HG03469 (cell line): ENCODE data around the gene LRRN4CL.
"Not testable (repeated sequence)": the region's sequence is repeated elsewhere in the genome, so short reads cannot be mapped to it uniquely, and the experiment has no call there.

Experiments used
- ATAC-seq: cut with Tn5 transposase; IDR thresholded peaks from one replicate; pipeline ENCODE4 v1.9.1; 2021; ENCODE audit warnings: mild to moderate bottlenecking, moderate library complexity, moderate number of reproducible peaks; ENCODE audit not compliant: unreplicated experiment

The LRRN4CL gene

DNA sequence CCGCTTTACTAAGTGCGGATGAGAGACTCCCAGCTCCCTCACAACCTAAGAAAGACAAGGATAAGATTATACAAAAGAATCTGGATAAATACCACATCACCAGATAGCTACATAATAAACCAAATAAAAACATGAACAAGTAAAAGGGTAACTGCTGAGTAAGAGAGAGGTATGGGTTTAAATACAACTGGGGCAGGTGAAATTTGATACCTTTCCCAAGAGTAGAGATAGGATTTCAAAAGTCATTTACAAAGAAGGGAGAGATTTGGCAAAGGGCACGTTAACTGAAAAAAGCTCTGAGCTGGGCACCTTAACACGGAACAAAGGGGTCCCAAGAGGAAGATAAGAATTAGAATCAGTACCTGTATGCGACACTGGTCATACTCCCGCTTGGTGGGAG, 12.2 kb downstream of the LRRN4CL start:
- ATAC-seq = no peak

DNA sequence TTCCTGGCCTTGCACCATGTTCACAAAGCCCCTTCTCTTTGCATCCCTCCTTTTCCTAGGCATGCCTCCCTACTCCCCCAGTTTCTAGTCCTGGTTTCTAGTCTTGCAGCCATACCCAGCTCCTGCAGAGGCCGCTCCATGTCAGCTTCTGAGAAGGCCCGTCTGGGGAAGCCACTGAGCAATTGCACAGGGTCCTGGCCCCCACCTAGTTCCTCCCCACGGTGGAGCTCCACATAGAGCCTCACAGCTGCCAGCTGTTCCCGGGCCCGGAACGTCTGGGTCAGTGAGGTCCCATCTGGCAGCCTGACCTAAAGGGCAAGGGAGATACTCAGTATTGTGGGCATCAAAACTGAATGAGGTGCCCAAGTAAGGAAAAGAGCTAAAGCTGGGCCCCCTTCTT, 12.6 kb downstream of the LRRN4CL start:
- no peak for ATAC-seq

DNA sequence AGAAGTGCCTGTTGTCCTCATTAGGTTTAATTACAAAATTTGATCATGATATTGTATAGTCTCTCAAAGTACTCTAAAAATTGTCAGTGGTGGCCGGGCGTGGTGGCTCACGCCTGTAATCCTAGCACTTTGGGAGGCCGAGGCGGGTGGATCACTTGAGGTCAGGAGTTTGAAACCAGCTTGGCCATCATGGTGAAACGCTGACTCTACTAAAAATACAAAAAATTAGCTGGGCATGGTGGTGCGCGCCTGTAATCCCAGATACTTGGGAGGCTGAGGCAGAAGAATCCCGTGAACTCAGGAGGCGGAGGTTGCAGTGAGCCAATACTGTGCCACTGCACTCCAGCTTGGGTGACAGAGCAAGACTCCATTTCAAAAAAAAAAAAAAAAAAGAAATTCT, 13.9 kb downstream of the LRRN4CL start:
- ATAC-seq = not testable (repeated sequence)

DNA sequence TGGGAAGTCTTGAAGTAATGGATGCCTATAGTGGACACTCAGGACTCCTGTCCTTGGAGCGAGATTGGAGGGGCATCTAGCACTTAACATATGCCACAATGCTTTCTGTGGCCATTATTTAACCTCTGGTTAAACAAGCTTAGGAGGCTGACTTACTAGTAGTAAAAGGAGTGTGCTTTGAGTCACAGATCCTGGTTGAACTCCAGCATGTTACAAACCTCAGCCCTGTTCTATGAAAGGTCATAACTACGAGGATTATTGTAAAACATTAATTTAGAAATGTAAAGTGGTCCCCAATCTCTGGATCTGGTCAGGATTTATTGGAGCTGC, 16.2 kb downstream of the LRRN4CL start:
- no peak for ATAC-seq

DNA sequence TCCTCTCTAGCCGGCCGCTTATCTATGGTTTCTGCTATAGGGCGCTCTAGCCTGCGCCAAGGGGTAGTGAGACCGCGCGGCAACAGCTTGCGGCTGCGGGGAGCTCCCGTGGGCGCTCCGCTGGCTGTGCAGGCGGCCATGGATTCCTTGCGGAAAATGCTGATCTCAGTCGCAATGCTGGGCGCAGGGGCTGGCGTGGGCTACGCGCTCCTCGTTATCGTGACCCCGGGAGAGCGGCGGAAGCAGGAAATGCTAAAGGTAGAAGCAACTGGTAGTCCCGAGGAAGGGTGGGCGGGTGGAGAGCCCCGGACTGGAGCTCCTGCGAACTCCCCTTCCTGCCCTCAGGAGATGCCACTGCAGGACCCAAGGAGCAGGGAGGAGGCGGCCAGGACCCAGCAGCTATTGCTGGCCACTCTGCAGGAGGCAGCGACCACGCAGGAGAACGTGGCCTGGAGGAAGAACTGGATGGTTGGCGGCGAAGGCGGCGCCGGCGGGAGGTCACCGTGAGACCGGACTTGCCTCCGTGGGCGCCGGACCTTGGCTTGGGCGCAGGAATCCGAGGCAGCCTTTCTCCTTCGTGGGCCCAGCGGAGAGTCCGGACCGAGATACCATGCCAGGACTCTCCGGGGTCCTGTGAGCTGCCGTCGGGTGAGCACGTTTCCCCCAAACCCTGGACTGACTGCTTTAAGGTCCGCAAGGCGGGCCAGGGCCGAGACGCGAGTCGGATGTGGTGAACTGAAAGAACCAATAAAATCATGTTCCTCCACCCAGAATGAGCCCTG, 17.5 kb downstream of the LRRN4CL start, which contains the start of the genes LBHD1 and UQCC3:
Gene LBHD1 (minus strand): TSS at position 660 of the 782 bp plus-strand sequence. CDS start 2,236 bp downstream, outside the sequence.
Gene UQCC3 (plus strand): TSS at position 66 of the 782 bp plus-strand sequence. CDS start 73 bp downstream, at position 139.
- no peak for ATAC-seq

DNA sequence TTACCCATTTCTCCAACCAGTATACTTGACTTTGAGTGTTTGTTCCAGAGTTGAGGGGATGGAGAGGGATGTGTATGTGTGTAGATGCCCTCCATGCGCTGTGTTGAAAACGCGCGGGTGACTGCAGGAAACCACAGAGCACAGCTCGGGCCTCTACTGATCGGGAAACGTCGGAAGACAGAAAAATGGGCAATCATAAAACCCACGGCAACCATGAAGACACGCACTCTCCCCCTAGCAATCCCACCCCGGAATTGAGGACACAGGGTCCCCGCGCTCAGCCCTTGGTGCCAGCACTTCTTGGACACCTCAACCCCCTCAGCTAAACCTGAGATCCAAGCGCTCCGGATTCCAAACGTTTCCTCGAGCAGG, 18.1 kb downstream of the LRRN4CL start:
- no peak for ATAC-seq

DNA sequence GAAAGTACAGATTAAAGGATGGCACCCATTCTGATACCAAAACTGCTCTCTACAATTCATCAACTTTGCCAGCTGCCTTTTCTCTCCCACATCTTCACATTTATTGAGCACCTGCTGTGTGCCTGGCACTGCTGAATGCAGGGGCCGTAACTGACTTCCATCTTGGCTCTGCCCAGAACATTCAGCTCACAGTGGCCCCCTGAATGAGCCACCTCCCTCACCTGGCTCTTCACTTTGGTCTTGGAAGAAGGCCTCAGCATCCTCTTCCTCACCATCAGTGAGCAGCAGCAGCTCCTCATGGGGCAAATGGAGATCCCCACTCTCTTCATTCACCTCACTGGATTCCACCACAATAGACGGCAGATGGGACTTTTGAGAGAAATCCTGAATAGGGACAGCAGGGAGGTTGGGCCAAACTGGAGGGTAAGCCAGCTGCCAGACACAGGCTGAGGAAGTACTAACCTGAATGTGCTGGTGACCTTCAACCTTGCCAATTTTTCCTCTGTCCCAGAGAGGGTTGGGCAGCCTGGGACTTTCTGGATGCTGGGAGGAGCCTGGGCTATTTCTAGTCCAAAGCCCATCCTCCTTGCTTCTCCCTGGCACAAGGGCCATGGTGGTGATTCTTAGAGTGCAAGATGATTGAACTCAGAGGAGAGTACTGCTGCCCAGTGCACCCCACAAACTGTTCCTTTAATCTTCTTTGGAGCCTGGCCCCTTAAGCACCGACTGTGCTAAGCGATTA, 19.7 kb downstream of the LRRN4CL start:
- ATAC-seq = no peak

DNA sequence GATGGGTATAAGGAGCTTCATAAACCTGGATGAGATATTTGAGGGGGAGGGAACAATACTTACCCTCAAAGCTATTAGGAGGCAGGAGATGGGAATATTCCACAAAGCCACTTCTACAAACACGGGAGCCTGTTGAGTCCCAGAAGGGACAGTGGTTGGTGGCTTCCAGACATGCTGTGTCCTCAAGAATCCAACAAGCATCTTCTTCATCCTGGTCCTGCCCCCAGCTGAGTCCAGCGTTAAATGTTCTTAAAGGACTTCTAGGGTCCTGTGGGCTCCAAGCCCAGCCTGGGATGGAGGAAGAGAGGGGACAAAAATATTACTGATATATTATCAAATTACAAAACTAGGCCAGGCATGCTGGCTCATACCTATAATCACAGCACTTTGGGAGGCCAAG, 21.9 kb downstream of the LRRN4CL start:
- no peak for ATAC-seq

DNA sequence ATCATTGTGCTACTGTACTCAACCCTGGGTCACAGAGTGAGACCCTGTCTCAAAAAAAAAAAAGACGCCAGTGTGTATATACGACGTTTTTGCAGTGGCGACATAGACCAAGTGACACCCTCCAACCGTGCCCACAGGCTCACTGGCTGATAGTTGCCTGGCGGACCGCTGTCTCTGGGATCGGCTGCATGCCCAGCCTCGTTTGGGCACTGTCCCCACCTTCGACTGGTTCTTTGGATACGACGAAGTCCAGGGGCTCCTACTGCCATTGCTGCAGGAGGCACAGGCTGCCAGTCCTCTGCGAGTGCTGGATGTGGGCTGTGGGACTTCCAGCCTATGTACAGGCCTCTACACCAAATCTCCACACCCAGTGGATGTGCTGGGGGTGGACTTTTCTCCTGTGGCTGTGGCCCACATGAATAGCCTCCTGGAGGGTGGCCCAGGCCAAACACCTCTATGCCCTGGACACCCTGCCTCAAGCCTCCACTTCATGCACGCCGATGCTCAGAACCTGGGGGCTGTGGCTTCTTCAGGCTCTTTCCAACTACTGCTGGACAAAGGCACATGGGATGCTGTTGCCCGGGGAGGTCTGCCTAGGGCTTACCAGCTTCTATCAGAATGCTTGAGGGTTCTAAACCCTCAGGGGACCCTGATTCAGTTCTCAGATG, 22.9 kb downstream of the LRRN4CL start:
- ATAC-seq = no peak

DNA sequence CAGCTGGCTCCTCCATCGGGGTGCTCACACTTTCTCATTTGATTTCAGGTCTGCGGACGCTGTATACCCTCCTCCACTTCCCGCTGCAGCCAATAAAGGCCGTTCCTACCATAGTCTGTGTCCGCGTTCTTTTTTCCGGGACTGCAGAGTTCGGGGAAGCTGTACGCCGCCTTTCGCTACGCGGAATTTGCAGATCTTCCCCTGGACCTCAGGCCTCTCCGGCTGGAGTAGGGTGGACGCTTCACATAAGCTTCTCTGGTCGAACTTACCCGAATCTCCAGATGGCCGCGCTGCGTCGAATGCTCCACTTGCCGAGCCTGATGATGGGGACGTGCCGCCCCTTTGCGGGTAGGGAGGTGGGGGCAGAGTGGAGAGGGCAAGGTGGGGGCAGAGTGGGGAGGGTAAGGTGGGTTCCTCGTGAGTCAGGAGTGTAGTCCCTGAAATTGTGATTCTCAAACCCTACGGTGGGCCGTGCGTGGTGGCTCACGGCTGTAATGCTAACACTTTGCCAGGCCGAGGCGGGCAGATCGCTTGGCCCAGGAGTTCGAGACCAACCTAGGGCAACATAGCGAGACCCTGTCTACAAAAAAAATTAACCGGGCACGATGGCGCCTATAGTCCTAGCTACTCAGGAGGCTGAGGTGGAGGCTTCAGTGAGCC, 23.6 kb downstream of the LRRN4CL start:
- ATAC-seq = peak; percentile 9

DNA sequence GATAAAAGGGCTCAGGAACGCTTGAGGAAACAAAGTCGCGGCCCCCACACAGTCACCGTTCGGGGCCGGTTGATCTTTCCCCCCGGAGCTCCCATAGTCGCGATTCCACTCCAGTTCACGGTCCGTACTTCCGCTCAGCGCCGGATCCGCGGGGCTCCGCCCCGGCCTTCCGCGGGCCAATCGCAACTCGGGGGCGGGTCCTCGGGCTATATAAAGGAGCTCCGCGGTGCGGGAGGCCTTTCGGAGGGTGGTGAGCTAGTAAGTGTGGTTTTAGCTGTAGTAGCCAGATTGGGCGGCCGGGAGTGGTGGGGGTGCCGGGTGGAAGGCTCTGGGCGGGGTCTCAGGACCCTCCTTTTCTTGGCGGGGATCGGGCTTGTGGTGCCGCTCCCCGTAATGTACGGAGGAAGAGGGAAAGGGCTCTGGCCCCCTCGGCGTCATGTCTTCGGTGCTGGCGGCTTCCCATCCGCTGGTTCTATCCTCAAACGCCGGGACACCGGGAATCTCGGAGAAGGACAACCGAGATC, 24.2 kb downstream of the LRRN4CL start, which contains the start of the genes C11orf98 and CSKMT:
Gene C11orf98 (minus strand): TSS at position 136 of the 524 bp plus-strand sequence. CDS start 41 bp downstream, at position 95.
Gene CSKMT (plus strand): TSS at position 238 of the 524 bp plus-strand sequence. CDS start 568 bp downstream, outside the sequence.
- peak; percentile 55 for ATAC-seq

DNA sequence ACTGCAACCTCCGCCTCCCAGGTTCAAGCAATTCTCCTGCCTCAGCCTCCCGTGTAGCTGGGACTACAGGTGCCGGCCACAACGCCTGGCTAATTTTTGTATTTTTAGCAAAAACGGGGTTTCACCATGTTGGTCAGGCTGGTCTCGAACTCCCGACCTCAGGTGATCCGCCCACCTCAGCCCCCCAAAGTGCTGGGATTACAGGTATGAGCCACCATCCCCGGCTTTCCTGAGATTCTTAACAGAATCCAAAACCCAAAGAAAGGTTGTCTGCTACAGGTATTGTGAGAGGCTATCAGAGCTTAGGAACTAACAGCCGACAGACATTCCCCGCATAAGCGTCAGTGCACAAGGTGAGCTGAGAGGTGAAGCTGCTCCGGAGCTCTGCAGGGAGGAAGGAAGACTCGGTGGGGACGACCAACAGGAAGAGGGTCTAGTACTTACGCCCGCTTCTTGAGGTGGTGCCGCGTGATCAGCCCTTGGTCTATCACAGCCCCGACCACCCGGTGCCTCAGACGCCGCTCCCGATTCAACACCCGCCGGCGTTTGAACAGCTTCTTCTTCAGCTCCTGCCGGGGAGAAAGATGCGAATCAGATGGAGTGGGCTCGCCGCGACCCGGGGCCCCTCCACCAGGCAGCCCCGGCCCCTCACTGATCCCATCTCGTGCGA, 24.8 kb downstream of the LRRN4CL start:
- ATAC-seq = no peak

DNA sequence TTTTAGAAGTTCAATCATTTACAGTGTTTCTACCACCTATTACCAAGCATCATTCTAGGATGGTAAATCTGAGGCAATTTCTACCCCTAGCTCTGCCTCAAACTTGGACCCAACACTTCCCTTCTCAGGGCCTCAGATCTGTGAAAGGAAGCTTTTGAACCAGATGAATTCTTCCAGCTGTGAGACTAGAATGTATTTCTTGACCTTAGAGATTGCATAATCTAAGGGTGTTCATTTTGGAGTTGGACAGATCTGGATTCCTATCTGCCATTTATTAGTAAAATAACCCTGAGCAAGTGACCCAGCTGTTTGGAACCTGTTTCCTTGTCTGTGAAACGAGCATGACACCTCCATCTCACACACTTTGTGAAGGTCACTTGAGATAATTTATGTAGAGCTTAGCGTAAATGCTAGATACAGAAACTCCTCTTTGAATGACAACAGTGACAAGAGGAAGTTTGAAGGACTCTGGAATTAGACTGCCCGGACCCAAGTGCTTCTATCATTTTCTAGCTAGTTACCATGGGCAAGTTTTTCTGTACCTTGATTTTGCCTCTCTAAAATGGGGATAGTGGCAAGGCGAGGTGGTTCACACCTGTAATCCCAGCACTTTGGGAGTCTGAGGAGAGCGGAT, 32.4 kb downstream of the LRRN4CL start:
- ATAC-seq = no peak

DNA sequence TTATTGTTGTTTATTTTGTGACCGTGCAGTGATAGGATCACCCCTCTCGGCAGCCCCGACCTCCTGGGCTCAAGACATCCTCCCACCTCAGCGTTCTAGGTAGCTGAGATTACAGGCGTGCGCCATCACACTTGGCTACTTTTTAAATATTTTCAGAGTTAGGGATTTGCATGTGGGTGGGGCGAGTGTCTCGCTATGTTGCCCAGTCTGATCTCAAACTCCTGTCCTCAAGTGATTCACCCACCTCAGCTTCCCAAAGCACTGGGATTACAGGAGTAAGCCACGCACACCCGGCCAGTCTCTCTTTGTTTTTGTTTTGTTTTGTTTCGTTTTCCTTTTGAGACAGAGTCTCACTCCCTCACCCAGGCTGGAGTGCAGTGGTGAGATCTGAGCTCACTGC, 35.0 kb downstream of the LRRN4CL start:
- ATAC-seq = no peak

DNA sequence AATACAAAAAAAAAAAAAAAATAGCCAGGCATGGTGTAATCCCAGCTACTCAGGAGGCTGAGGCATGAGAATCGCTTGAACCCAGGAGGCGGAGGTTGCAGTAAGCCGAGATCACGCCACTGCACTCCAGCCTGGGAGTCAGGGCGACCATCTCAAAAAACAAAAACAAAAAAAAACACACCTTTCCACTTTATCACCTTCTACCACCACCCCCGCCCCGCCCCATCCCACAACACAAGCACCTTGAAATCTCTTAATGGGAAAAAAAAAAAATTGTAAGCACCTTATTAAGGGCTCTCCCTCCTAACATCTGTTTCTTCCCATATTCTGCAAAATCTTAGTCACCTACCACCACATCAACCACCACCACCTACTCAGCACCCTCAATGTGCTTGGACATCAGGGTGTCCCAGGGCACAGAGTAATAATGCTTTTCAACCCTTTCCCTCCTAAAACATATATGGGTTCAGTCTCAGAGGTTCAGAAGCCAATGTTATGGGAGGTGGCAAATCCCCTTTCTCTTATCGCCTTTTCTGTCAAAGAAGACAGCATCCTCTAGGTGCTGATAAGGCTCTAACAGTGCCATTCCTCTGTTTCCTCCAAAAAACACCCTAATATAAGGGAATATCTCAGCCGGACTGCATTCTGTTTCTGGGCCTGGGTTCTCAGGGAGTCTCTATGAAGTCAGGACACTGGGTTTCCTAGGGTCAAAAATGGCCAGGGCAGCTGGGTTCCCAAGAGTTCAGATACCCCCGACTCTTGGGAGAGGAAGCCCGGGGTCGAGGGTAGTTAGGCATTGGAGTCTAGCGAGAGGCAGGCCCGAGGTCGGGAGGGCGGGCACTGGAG, 36.9 kb downstream of the LRRN4CL start:
- ATAC-seq = no peak

DNA sequence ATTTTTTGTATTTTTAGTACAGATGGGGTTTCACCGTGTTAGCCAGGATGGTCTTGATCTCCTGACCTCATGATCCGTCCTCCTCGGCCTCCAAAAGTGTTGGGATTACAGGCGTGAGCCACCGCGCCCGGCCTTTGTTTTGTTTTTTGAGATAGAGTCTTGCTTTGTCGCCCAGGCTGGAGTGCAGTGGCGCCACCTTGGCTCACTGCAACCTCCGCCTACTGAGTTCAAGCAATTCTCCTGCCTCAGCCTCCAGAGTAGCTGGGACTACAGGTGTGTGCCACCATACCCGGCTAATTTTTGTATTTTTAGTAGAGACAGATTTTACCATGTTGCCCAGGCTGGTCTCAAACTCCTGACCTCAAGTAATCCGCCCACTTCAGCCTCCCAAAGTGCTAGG, 39.0 kb downstream of the LRRN4CL start:
- not testable (repeated sequence) for ATAC-seq

DNA sequence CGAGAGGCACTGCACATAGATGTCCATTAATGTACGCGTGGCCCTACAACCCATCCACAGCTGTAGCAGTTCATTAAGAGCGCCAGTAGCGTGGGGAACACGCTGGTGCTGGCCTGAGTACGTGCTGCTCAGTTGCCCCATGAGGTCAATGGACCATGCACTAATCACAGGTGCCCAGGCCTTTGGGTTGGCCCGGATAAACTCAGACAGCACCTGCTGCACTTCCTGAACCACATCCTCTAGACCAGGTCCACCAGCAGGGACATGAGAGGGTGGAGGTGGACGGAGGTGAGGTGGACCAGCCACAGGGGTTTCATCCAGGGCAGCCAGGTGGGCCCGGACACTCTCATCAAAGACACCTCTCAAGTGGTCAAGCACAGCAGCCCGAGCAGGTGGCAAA, 39.8 kb downstream of the LRRN4CL start:
- ATAC-seq = no peak

DNA sequence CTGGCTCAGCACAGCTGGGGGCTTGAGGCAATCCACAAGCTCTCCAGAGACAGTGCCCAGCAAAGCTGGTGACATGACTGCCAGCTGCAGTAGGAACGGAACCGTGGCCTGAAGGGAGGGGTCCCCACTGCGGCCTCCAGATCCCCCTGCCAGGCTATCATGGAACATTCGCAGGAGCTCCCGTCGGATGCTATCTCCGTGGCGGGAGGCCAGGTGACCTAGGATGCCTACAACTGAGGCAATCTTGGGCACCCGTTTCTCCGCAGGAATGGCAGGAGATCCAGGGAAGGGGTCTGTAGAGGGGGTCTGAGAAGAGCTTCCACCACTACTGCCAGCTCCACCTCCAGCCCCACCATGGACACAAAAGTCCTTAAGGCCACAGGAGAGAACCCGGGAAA, 40.4 kb downstream of the LRRN4CL start:
- ATAC-seq = no peak
